OCI-LY1 (cell line): ENCODE results near the gene DNAH1.

Experiments
- H2AFZ ChIP-seq: fragments of 200-600 bp; sonication (generic), shearing (Covaris generic); 2 replicates; pipeline ENCODE4 v1.6.0; 2014; ENCODE audit warnings: antibody characterized with exemption, mild to moderate bottlenecking, low read length
- H3F3A ChIP-seq: fragments of 200-600 bp; sonication (generic), shearing (Covaris generic); 2 replicates; pipeline ENCODE4 v1.6.0; 2014; ENCODE audit warnings: mild to moderate bottlenecking, antibody characterized with exemption, low read length, moderate library complexity; ENCODE audit not compliant: insufficient read depth
- H3K27ac ChIP-seq: fragments of 200-600 bp; sonication (generic); 2 replicates; pipeline ENCODE4 v1.5.1; 2014; ENCODE audit warnings: low read length, mixed run types, mild to moderate bottlenecking, low read depth; ENCODE audit not compliant: poor library complexity, severe bottlenecking
- H3K27me3 ChIP-seq: fragments of 200-600 bp; sonication (generic); 2 replicates; pipeline ENCODE4 v1.6.0; 2014; ENCODE audit warnings: antibody characterized with exemption, mild to moderate bottlenecking, low read length, moderate library complexity; ENCODE audit not compliant: insufficient read depth
- H3K36me3 ChIP-seq: fragments of 200-600 bp; sonication (generic); 2 replicates; pipeline ENCODE4 v1.6.1; 2014; ENCODE audit warnings: mild to moderate bottlenecking, antibody characterized with exemption, low read length, moderate library complexity, mixed read lengths; ENCODE audit not compliant: insufficient read depth
- H3K4me1 ChIP-seq: fragments of 200-600 bp; sonication (generic); 2 replicates; pipeline ENCODE4 v1.5.1; 2014; ENCODE audit warnings: mild to moderate bottlenecking, low read length, moderate library complexity; ENCODE audit not compliant: insufficient read depth, severe bottlenecking
- H3K4me2 ChIP-seq: fragments of 200-600 bp; sonication (generic), shearing (Covaris generic); 2 replicates; pipeline ENCODE4 v1.6.1; 2014; ENCODE audit warnings: low read length
- H3K4me3 ChIP-seq: fragments of 200-600 bp; sonication (generic); 2 replicates; pipeline ENCODE4 v1.5.1; 2014; ENCODE audit warnings: low read length, low read depth, mild to moderate bottlenecking, mixed read lengths; ENCODE audit not compliant: poor library complexity, severe bottlenecking
- H3K79me2 ChIP-seq: fragments of 200-600 bp; shearing (Covaris generic); 2 replicates; pipeline ENCODE4 v1.6.1; 2016; ENCODE audit warnings: mixed run types, low read length, mixed read lengths; ENCODE audit not compliant: insufficient read depth
- H3K9ac ChIP-seq: fragments of 200-600 bp; sonication (generic), shearing (Covaris generic); 2 replicates; pipeline ENCODE4 v1.6.1; 2014; ENCODE audit warnings: mild to moderate bottlenecking, low read length, mixed read lengths
- H3K9me2 ChIP-seq: fragments of 200-600 bp; sonication (generic), shearing (Covaris generic); 2 replicates; pipeline ENCODE4 v1.6.1; 2014; ENCODE audit warnings: low read depth, mild to moderate bottlenecking, low read length, mixed read lengths
- H3K9me3 ChIP-seq: fragments of 200-600 bp; shearing (Covaris generic); 2 replicates; pipeline ENCODE4 v1.6.1; 2014; ENCODE audit warnings: low read length, mixed read lengths
- H4K20me1 ChIP-seq: fragments of 200-600 bp; sonication (generic), shearing (Covaris generic); 2 replicates; pipeline ENCODE4 v1.6.0; 2016; ENCODE audit warnings: mild to moderate bottlenecking, low read length; ENCODE audit not compliant: insufficient read depth
- EZH2 ChIP-seq: fragments of 200-600 bp; sonication (generic), shearing (Covaris generic); IDR thresholded peaks from 2 replicates; pipeline ENCODE4 v1.8.0; 2017; ENCODE audit warnings: borderline replicate concordance, mixed run types, mild to moderate bottlenecking, antibody characterized with exemption, low read length, moderate library complexity, mixed read lengths
- TF ChIP-seq, protein P1 (sequence below): fragments of 200-600 bp; sonication (generic), shearing (Covaris generic); IDR thresholded peaks from 2 replicates; pipeline ENCODE4 v1.5.1; 2017; ENCODE audit warnings: mild to moderate bottlenecking, antibody characterized with exemption, low read length, moderate library complexity, mixed read lengths

Gene DNAH1

GRCh38 chr3:52343946-52344600 is 28.0 kb downstream of the DNAH1 start:
- H4K20me1 ChIP-seq: no peaks in the 10 kb centered on the region
- H3K27ac ChIP-seq: no peak overlapping the region
- no peak overlapping the region for H3K9ac ChIP-seq
- H2AFZ ChIP-seq: no peak overlapping the region
- TF ChIP-seq EZH2: no peak
- TF ChIP-seq, protein P1, sequence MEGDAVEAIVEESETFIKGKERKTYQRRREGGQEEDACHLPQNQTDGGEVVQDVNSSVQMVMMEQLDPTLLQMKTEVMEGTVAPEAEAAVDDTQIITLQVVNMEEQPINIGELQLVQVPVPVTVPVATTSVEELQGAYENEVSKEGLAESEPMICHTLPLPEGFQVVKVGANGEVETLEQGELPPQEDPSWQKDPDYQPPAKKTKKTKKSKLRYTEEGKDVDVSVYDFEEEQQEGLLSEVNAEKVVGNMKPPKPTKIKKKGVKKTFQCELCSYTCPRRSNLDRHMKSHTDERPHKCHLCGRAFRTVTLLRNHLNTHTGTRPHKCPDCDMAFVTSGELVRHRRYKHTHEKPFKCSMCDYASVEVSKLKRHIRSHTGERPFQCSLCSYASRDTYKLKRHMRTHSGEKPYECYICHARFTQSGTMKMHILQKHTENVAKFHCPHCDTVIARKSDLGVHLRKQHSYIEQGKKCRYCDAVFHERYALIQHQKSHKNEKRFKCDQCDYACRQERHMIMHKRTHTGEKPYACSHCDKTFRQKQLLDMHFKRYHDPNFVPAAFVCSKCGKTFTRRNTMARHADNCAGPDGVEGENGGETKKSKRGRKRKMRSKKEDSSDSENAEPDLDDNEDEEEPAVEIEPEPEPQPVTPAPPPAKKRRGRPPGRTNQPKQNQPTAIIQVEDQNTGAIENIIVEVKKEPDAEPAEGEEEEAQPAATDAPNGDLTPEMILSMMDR: no peak
- no peaks in the 10 kb centered on the region for H3K27me3 ChIP-seq
- no peak overlapping the region for H3K4me3 ChIP-seq
- no peaks in the 10 kb centered on the region for H3K9me3 ChIP-seq
- no peak overlapping the region for H3K4me2 ChIP-seq
- H3K9me2 ChIP-seq: no peaks in the 10 kb centered on the region
- no peaks in the 10 kb centered on the region for H3K79me2 ChIP-seq
- no peaks in the 10 kb centered on the region for H3K36me3 ChIP-seq
- no peaks in the 10 kb centered on the region for H3F3A ChIP-seq
- no peaks in the 10 kb centered on the region for H3K4me1 ChIP-seq

- H3K9ac ChIP-seq: no peak overlapping the region
- H2AFZ ChIP-seq: no peak overlapping the region
- H3K9me3 ChIP-seq: no peaks in the 10 kb centered on the region
- H4K20me1 ChIP-seq: no peaks in the 10 kb centered on the region
- no peak overlapping the region for H3K4me3 ChIP-seq
- H3F3A ChIP-seq: no peaks in the 10 kb centered on the region
- no peaks in the 10 kb centered on the region for H3K4me1 ChIP-seq
- no peaks in the 10 kb centered on the region for H3K9me2 ChIP-seq
- H3K27ac ChIP-seq: no peak overlapping the region
- no peaks in the 10 kb centered on the region for H3K36me3 ChIP-seq
- no peak overlapping the region for H3K4me2 ChIP-seq
- no peaks in the 10 kb centered on the region for H3K79me2 ChIP-seq
- no peaks in the 10 kb centered on the region for H3K27me3 ChIP-seq
- TF ChIP-seq, protein P1: no peak
- TF ChIP-seq EZH2: no peak
Measured at GRCh38 chr3:52345521-52346109, 29.5 kb downstream of the DNAH1 start.

DNA sequence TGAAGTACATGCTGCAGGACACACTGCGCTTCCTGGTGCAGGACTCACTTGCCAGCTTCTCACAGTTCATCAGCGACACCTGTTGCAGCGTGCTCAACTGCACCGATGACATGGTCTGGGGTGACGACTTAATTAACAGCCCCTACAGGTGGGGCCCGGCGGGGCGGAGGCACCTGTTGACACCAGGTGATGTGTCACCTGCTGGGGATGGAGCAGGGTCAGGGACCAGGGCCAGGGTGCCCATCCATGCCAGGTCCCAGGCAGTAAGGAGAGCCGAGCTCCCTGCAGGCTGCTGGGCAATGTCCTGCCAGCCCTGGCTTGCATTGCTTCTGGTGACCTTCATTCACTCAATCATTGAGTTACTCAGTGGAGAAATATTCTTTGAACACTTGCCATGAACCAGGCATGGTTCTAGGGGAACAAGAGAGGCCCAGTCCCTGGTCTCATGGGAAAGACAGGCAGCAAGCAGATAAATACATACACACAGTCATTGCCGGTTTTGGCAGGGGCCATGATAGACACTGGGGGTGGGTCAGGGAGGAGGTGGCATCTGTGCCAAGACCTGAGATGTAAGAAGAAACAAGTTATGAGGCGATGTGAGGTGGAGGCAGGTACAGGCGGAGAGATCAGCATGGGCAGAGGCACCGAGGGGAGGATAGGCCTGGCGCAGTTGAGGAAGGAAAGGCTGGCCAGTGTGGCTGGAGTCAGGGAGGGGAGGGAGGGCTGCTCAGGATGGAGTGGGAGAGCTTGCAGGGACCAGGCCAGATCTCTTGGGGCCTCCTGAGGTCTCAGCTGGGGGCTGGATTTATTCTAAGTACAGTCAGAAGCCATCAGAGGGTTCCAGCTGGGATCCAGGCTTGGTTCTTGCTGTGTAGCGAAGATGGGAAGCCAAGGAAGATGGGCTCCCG is 30.8 kb downstream of the DNAH1 start:
- no peaks in the 10 kb centered on the region for H3K9me2 ChIP-seq
- H3K4me2 ChIP-seq: no peak overlapping the region
- TF ChIP-seq EZH2: no peak
- TF ChIP-seq, protein P1: no peak
- no peaks in the 10 kb centered on the region for H3F3A ChIP-seq
- H3K27me3 ChIP-seq: no peaks in the 10 kb centered on the region
- no peaks in the 10 kb centered on the region for H3K9me3 ChIP-seq
- no peak overlapping the region for H3K4me3 ChIP-seq
- no peaks in the 10 kb centered on the region for H3K4me1 ChIP-seq
- H3K79me2 ChIP-seq: no peaks in the 10 kb centered on the region
- H3K36me3 ChIP-seq: no peaks in the 10 kb centered on the region
- no peak overlapping the region for H3K27ac ChIP-seq
- no peaks in the 10 kb centered on the region for H4K20me1 ChIP-seq
- no peak overlapping the region for H3K9ac ChIP-seq
- no peak overlapping the region for H2AFZ ChIP-seq
